K562 (cell line): ENCODE measurements around the gene GPC1. TPM values are rescaled to one million over a fixed set of nuclear protein-coding genes. Genes with fewer than 3 reads are reported as not detected.

ENCODE experiments used
- ATAC-seq: fragments of 200-7000 bp; cut with Tn5 transposase; 3 replicates; pipeline ENCODE4 v1.9.1; 2020; ENCODE audit warnings: moderate library complexity
- BruUV-seq: library from RNA; stranded (reverse); fragments of 400-500 nt; replicated peaks from 2 replicates; lab custom pipeline; 2021; lab: Mats Ljungman, UMichigan
- CTCF ChIA-PET: fragments of 300-600 bp; formaldehyde crosslinking; extraction: SDS; loops from one replicate; lab custom pipeline; 2021; ENCODE audit warnings: low intra/inter-chr PET ratio; lab: Yijun Ruan, JAX
- POLR2A ChIA-PET: fragments of 300-600, 350-650 bp; sonication (Branson Sonifier 250); formaldehyde crosslinking; extraction: SDS; loops from one replicate; lab custom pipeline; 2021; ENCODE audit warnings: antibody characterized with exemption, inconsistent platforms; lab: Yijun Ruan, JAX
- DNase-seq, 4 experiments: peaks; one replicate each; pipeline versions ENCODE4 v3.0.0 to v3.0.0-alpha.2; 2011 to 2018; ENCODE audit warnings: low spot score in 3 of 4, mixed read lengths in 3 of 4; ENCODE audit errors: extremely low read depth in 1 of 4
- FAIRE-seq: peaks from 2 replicates; lab custom pipeline; 2011; peaks lifted over from hg19 to GRCh38; lab: Jason Lieb, UNC
- H2AFZ ChIP-seq: 2 replicates; pipeline ENCODE4 v1.6.0; 2011; ENCODE audit warnings: low read depth, low read length, control low read depth, inconsistent platforms
- H3K27ac ChIP-seq: fragments of 200-600 bp; 3 replicates; pipeline ENCODE4 v1.8.0; 2011; ENCODE audit warnings: low read depth, mild to moderate bottlenecking, control low read depth, inconsistent platforms, low read length, moderate library complexity, mixed read lengths; ENCODE audit errors: extremely low read depth
- H3K27me3 ChIP-seq, 2 experiments: fragments of 300-600 bp in 1 of 2; 2 replicates in 1 of 2; 3 replicates in 1 of 2; pipeline versions ENCODE4 v1.6.0 to v1.8.0; 2011; ENCODE audit warnings: inconsistent platforms in 2 of 2, low read length in 2 of 2, mild to moderate bottlenecking in 1 of 2, mixed read lengths in 1 of 2, moderate library complexity in 1 of 2; ENCODE audit not compliant: control insufficient read depth in 2 of 2, insufficient read depth in 2 of 2
- H3K36me3 ChIP-seq: fragments of 300-600 bp; 3 replicates; pipeline ENCODE4 v1.8.0; 2011; ENCODE audit warnings: mild to moderate bottlenecking, low read length, inconsistent platforms; ENCODE audit not compliant: control insufficient read depth, insufficient read depth
- H3K4me1 ChIP-seq, 2 experiments: fragments of 200-600 bp in 1 of 2; replicated peaks in 1 of 2; 2 replicates in 1 of 2; 3 replicates in 1 of 2; pipeline versions ENCODE4 v1.5.1 to v1.8.0; 2011; ENCODE audit warnings: inconsistent platforms in 2 of 2, low read length in 2 of 2, mild to moderate bottlenecking in 1 of 2, mixed read lengths in 1 of 2, moderate library complexity in 1 of 2; ENCODE audit not compliant: control insufficient read depth in 2 of 2, insufficient read depth in 2 of 2
- H3K4me2 ChIP-seq: 2 replicates; pipeline ENCODE4 v1.6.1; 2011; ENCODE audit warnings: low read length, control low read depth, inconsistent platforms, mixed read lengths; ENCODE audit not compliant: insufficient read depth
- H3K4me3 ChIP-seq: fragments of 200-600 bp; sonication (generic), shearing (Covaris generic); 2 replicates; pipeline ENCODE4 v1.5.1; 2016; ENCODE audit warnings: control low read depth, inconsistent platforms
- H3K79me2 ChIP-seq: fragments of 200-600 bp; 3 replicates; pipeline ENCODE4 v1.8.0; 2011; ENCODE audit warnings: low read length, inconsistent platforms; ENCODE audit not compliant: control insufficient read depth, insufficient read depth
- H3K9ac ChIP-seq, 2 experiments: 2 replicates each; pipeline versions ENCODE4 v1.6.0 to v1.6.1; 2011; ENCODE audit warnings: low read depth in 2 of 2, low read length in 2 of 2, control low read depth in 1 of 2, inconsistent platforms in 1 of 2, mild to moderate bottlenecking in 1 of 2, mixed read lengths in 1 of 2; ENCODE audit not compliant: insufficient read depth in 1 of 2
- H3K9me1 ChIP-seq: one replicate; pipeline ENCODE4 v1.6.0; 2011; ENCODE audit warnings: inconsistent platforms, mild to moderate bottlenecking, low read length, moderate library complexity; ENCODE audit not compliant: control insufficient read depth, insufficient read depth
- H3K9me3 ChIP-seq: replicated peaks from 2 replicates; pipeline ENCODE4 v1.5.1; 2011; ENCODE audit warnings: low read depth, low read length, inconsistent platforms; ENCODE audit not compliant: control insufficient read depth, insufficient read depth
- H4K20me1 ChIP-seq: replicated peaks from 2 replicates; pipeline ENCODE4 v1.6.1; 2011; ENCODE audit warnings: low read length, inconsistent platforms, mixed read lengths; ENCODE audit not compliant: control insufficient read depth, insufficient read depth
- MCM3 ChIP-seq: fragments of 450-650 bp; IDR thresholded peaks from 2 replicates; pipeline ENCODE4 v1.6.1; 2016
- NRF1 ChIP-seq, 2 experiments: fragments of 450-650 bp; IDR thresholded peaks in 1 of 2; conservative IDR thresholded peaks in 1 of 2; 2 replicates each; pipeline ENCODE4 v1.6.1; 2014; ENCODE audit warnings: mild to moderate bottlenecking in 2 of 2
- ZFX ChIP-seq: sonication (generic); formaldehyde crosslinking; IDR thresholded peaks from 2 replicates; pipeline ENCODE4 v1.8.0; 2022; ENCODE audit warnings: mild to moderate bottlenecking, missing genetic modification reagents, moderate library complexity
- WGBS: fragments of 100-300 bp; shearing (Covaris generic); methylation state at CpG from one replicate; pipeline ENCODE4 v1.1.6; 2016; ENCODE audit warnings: low coverage, mixed read lengths; ENCODE audit not compliant: insufficient coverage; ENCODE audit errors: missing lambda C conversion rate; 5-methylcytosine and 5-hydroxymethylcytosine counted together
- in situ Hi-C: fragments of 300-500 bp; cut with MboI; formaldehyde crosslinking; loops from 4 replicates; pipeline ENCODE4 v1.15.0; 2018; ENCODE audit warnings: inconsistent platforms, mixed read lengths
- intact Hi-C: fragments of 100-400 bp; cut with micrococcal nuclease; formaldehyde crosslinking; loops from 2 replicates; pipeline ENCODE4 v1.14.2; 2022
- polyA plus RNA-seq, 8 experiments: library from polyadenylated mRNA; depleted of rRNA in 4 of 8; stranded (reverse) in 5 of 8; unstranded in 3 of 8; fragments of >200 nt; fragmentation: Nextera tagmentation in 2 of 8; fragmentation: Illumina TruSeq in 1 of 8; extraction: Ambion mirVana in 2 of 8; extraction: Trizol in 1 of 8; gene quantifications; 2 replicates each; pipeline versions ENCODE4 v1.2.1 to v1.2.3, GENCODE V29; 2011 to 2014; ENCODE audit warnings: inconsistent platforms in 1 of 8, missing spikeins in 1 of 8
- total RNA-seq, 7 experiments: library from RNA; depleted of rRNA in 6 of 7; stranded (reverse); fragments of >200 nt in 6 of 7; fragmentation: Illumina TruSeq in 2 of 7; extraction: Trizol in 2 of 7; gene quantifications; 2 replicates each; pipeline versions ENCODE4 v1.2.1 to v1.2.3, GENCODE V29; 2011 to 2021; ENCODE audit warnings: low replicate concordance in 1 of 7
- TF ChIP-seq, protein P1 (sequence below), 2 experiments: IDR thresholded peaks; 2 replicates each; pipeline ENCODE4 v1.6.1; 2012; ENCODE audit warnings: improper control_type of control experiment in 2 of 2, low read depth in 2 of 2, low read length in 2 of 2, borderline replicate concordance in 1 of 2

Gene GPC1
- total and polyA plus RNA-seq, 9 of the 15 experiments (the other 6 are each of a cell fraction or from before 2014, with no cell fraction given), result 0.07 to 0.82 (median 0.14) TPM; not detected in 3

- intact Hi-C loops, result no loop called here
- TF ChIP-seq ZFX (CRISPR knock-in tag) (peak; percentile 14; the same call in 1 of the 2 replicates), NRF1 (conservative IDR thresholded peaks at IDR 0.05 in 1 of 2, IDR thresholded peaks at IDR 0.05 in 1 of 2) (0 out of 4 replicates have a peak, but pooled peaks of 1 of the 2 experiments have one; percentile 5), MCM3 (no peak)
- TF ChIP-seq, protein P1, sequence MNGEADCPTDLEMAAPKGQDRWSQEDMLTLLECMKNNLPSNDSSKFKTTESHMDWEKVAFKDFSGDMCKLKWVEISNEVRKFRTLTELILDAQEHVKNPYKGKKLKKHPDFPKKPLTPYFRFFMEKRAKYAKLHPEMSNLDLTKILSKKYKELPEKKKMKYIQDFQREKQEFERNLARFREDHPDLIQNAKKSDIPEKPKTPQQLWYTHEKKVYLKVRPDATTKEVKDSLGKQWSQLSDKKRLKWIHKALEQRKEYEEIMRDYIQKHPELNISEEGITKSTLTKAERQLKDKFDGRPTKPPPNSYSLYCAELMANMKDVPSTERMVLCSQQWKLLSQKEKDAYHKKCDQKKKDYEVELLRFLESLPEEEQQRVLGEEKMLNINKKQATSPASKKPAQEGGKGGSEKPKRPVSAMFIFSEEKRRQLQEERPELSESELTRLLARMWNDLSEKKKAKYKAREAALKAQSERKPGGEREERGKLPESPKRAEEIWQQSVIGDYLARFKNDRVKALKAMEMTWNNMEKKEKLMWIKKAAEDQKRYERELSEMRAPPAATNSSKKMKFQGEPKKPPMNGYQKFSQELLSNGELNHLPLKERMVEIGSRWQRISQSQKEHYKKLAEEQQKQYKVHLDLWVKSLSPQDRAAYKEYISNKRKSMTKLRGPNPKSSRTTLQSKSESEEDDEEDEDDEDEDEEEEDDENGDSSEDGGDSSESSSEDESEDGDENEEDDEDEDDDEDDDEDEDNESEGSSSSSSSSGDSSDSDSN (IDR thresholded peaks at IDR 0.05; ENCODE audit: borderline replicate concordance in 1 of 2, low read depth in 2 of 2, low read length in 2 of 2), result peak in 1 of 2 experiments; percentile 46; a peak in 1 of 4 replicates
- Histone ChIP-seq H2AFZ (peak overlapping the region; percentile 59; the same call in 1 of the 2 replicates), H3K36me3 (no peaks in the 10 kb centered on the region), H3K9me3 (no peaks in the 10 kb centered on the region), H3K4me3 (peak overlapping the region; percentile 39), H3K4me2 (no peak overlapping the region), H3K27ac (no peak overlapping the region), H3K4me1 (peaks cover 0 to 33% of the 10 kb centered on the region in 2 experiments; a peak in 3 of 5 replicates), H3K79me2 (no peaks in the 10 kb centered on the region), H3K27me3 (peaks cover 6 to 39% of the 10 kb centered on the region in 2 experiments; a peak in 4 of 5 replicates), H3K9me1 (peaks cover 2% of the 10 kb centered on the region), H3K9ac (peak overlapping the region in 1 of 2 experiments; percentile 82; a peak in 2 of 4 replicates), H4K20me1 (peaks cover 12% of the 10 kb centered on the region; the same call in 1 of the 2 replicates)
- BruUV-seq, result no TSS peak
- POLR2A ChIA-PET, result interaction anchor here (0.5 to 0.7 kb wide), 2 partner anchors 76 to 136 kb away, joined by 3 to 4 read pairs; no protein-coding TSS in a partner anchor
- in situ Hi-C loops, result loop anchor here (5.0 kb wide), 1 partner anchor 204 kb away; no protein-coding TSS in a partner anchor
- CTCF ChIA-PET, result interaction anchor here (2.8 kb wide), 1 partner anchor 203 kb away, joined by 24 read pairs; no protein-coding TSS in a partner anchor
- peak in 1 of 4 experiments; percentile 27 for DNase-seq
- ATAC-seq, result no peak; the same call in 2 of the 3 replicates
- no peak for FAIRE-seq
- 10% methylated on average over 19 of the region's 88 CpGs for WGBS
Measured at GRCh38 chr2:240435948-240436682, 652 bp downstream of the GPC1 start.
